IPS-20b (cell line): ENCODE data around the gene GPR55.

Experiments used
- H3K27ac ChIP-seq: one replicate; pipeline ENCODE4 v1.5.1; 2013; ENCODE audit warnings: low read length
- H3K27me3 ChIP-seq: 2 replicates; pipeline ENCODE4 v1.6.1; 2013; ENCODE audit warnings: mild to moderate bottlenecking, low read length, inconsistent platforms; ENCODE audit not compliant: insufficient read depth
- H3K36me3 ChIP-seq: 2 replicates; pipeline ENCODE4 v1.6.1; 2013; ENCODE audit warnings: low read depth, mild to moderate bottlenecking, inconsistent platforms, low read length, moderate library complexity; ENCODE audit not compliant: insufficient read depth
- H3K4me1 ChIP-seq: 2 replicates; pipeline ENCODE4 v1.6.1; 2013; ENCODE audit warnings: mild to moderate bottlenecking, control low read depth, inconsistent platforms, low read length, moderate library complexity; ENCODE audit not compliant: insufficient read depth
- H3K4me3 ChIP-seq: 2 replicates; pipeline ENCODE4 v1.5.1; 2013; ENCODE audit warnings: mild to moderate bottlenecking, low read length, inconsistent platforms
- H3K9ac ChIP-seq: 2 replicates; pipeline ENCODE4 v1.6.1; 2013; ENCODE audit warnings: low read depth, mild to moderate bottlenecking, inconsistent platforms, low read length, moderate library complexity
- H3K9me3 ChIP-seq: 2 replicates; pipeline ENCODE4 v1.6.1; 2013; ENCODE audit warnings: mild to moderate bottlenecking, low read depth, low read length, inconsistent platforms; ENCODE audit not compliant: insufficient read depth

The GPR55 gene

DNA sequence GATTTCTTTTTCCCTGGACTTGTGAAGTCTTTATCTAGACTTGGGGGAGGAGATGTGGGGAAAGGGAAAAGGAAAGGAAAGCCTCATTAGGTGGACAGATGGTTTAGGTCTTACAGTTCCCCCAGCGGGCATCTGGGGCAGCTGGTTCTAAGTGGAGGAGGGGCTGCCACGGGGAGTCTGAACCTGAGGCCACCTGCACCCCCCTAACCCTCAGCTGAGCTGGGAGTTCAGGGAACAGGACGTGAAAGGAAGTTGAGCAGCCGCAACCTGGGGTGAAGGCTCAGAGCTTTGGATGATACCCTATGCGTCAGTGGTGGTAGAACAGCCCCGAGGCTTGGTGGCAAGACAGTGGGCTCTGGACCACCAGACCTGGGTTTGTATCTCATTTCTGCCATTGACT lies 33.5 kb downstream of the GPR55 start:
- no peak overlapping the region for H3K4me3 ChIP-seq
- H3K4me1 ChIP-seq, result no peaks in the 10 kb centered on the region
- H3K9ac ChIP-seq, result no peak overlapping the region
- no peaks in the 10 kb centered on the region for H3K27me3 ChIP-seq
- H3K9me3 ChIP-seq, result no peaks in the 10 kb centered on the region
- H3K27ac ChIP-seq, result no peak overlapping the region
- no peaks in the 10 kb centered on the region for H3K36me3 ChIP-seq

DNA sequence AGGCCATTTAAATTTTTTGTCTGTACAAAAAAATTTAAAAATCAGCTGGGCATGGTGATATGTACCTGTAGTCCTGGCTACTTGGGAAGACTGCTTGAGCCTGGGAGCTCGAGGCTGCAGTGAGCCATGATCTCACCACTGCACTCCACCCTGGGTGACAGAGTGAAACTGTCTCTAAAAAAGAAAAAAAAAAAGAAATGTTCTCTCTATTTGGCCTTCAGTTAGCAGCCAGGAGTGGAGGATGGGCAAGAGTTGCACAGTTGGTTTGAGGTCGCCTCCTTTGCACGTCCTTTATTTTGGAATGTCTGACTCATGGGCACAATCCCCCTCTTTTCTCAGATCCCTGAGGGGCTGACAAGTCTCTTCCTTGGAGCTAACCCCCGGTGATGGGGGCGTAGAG lies 34.0 kb downstream of the GPR55 start:
- no peaks in the 10 kb centered on the region for H3K36me3 ChIP-seq
- no peak overlapping the region for H3K9ac ChIP-seq
- H3K4me1 ChIP-seq, result peaks cover 3% of the 10 kb centered on the region; the same call in 1 of the 2 replicates
- no peaks in the 10 kb centered on the region for H3K27me3 ChIP-seq
- no peak overlapping the region for H3K27ac ChIP-seq
- no peaks in the 10 kb centered on the region for H3K9me3 ChIP-seq
- no peak overlapping the region for H3K4me3 ChIP-seq

DNA sequence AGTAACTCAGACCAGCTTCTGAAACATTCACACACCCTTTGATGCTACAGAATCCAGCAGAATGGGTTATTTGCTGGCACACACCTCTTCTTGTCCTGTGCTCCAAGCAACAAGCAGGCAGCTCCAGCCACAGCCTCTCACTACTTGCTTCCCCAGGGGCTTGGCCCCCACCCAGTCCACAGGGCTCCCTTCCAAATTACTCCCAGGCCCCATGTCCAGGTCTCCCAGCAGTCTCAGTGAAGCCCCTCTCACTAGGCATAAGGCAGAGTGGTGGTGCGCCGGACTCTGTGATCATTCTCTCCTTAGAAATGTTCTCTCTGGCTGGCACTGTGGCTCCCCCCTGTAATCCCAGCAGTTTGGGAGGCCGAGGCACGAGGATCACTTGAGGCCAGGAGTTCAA lies 34.4 kb downstream of the GPR55 start:
- Histone ChIP-seq H3K36me3 (no peaks in the 10 kb centered on the region), H3K27me3 (no peaks in the 10 kb centered on the region), H3K9ac (no peak overlapping the region), H3K4me3 (no peak overlapping the region), H3K27ac (no peak overlapping the region), H3K4me1 (peaks cover 7% of the 10 kb centered on the region; the same call in 1 of the 2 replicates), H3K9me3 (no peaks in the 10 kb centered on the region)

DNA sequence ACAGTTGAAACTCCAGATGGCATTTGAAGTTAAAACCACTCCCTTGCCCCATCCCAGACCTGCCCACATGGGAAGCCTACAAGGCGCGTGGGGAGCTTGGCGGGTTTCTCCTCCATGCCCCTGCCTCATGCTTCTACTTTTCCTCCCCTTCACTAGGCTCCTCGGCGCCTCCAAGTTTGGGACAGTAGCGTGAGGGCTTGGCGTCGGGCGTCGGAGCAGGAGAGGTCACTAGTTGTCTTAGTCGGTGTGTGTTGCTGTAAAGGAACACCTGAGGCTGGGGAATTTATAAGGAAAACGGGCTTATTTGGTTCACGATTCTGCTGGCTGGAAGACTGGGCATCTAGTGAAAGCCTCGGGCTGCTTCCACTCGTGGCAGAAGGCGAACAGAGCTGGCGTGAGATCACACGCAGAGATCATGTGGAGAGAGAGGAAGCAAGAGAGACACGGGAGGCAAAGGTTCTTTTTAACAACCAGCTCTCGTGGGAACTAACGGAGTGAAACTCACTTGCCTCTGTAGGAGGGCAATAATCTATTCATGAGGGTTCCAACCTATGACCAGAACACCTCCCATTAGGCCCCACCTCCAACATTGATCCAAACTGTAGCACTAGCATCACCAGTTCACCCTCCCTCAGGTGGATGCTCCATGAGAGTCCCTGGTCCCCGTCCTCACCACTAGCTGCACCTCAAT lies 35.0 kb downstream of the GPR55 start:
- Histone ChIP-seq H3K9ac (no peak overlapping the region), H3K27me3 (no peaks in the 10 kb centered on the region), H3K9me3 (no peaks in the 10 kb centered on the region), H3K36me3 (no peaks in the 10 kb centered on the region), H3K4me3 (no peak overlapping the region), H3K27ac (no peak overlapping the region), H3K4me1 (peaks cover 7% of the 10 kb centered on the region; the same call in 1 of the 2 replicates)

DNA sequence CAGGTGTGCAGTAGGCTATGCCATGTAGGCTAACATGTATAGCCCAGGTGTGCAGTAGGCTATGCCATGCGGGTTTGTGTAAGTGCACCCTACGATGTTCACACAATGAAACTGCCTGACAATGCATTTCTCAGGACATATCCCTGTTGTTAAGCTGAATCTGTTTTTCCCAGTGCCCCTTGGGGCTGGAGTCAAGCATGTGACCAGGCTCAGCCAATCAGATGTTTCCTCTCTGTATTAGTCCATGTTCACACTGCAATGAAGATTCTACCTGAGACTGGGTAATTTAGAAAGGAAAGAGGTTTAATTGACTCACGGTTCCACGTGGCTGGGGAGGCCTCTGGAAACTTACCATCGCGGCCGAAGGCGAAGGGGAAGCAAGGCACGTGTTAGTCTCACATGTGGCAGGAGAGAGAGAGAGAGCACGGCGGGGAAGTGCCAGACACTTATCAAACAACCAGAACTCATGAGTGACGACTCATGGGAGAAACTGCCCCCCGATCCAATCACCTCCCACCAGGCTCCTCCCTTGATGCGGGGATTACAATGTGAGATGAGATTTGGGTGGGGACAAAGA lies 36.1 kb downstream of the GPR55 start:
- Histone ChIP-seq H3K4me1 (peaks cover 7% of the 10 kb centered on the region; the same call in 1 of the 2 replicates), H3K27me3 (no peaks in the 10 kb centered on the region)

DNA sequence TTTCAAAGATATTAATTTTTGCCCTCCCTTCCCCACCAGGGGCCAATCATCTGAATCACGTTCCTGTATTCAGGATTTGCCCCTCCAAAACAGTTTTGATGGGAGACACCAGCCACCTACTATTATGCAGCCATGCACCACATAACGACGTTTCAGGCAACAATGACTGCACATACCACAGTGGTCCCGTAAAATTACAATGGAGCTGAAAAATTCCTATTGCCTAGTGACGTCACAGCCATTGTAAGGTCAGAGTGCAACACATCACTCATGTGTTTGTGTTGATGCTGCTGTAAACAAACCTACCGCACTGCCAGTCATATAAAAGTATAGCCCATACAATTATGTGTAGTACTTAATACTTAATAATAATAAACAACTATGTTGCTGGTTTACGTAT lies 37.7 kb downstream of the GPR55 start:
- H3K4me1 ChIP-seq, result peaks cover 7% of the 10 kb centered on the region; the same call in 1 of the 2 replicates
- no peaks in the 10 kb centered on the region for H3K9me3 ChIP-seq
- no peaks in the 10 kb centered on the region for H3K36me3 ChIP-seq
- H3K27me3 ChIP-seq, result no peaks in the 10 kb centered on the region
- H3K27ac ChIP-seq, result no peak overlapping the region
- H3K4me3 ChIP-seq, result no peak overlapping the region
- H3K9ac ChIP-seq, result no peak overlapping the region

More for the DNA sequence above, 36.1 kb downstream of the GPR55 start:
- Histone ChIP-seq H3K9me3 (no peaks in the 10 kb centered on the region), H3K4me3 (no peak overlapping the region), H3K9ac (no peak overlapping the region), H3K27ac (no peak overlapping the region), H3K36me3 (no peaks in the 10 kb centered on the region)

DNA sequence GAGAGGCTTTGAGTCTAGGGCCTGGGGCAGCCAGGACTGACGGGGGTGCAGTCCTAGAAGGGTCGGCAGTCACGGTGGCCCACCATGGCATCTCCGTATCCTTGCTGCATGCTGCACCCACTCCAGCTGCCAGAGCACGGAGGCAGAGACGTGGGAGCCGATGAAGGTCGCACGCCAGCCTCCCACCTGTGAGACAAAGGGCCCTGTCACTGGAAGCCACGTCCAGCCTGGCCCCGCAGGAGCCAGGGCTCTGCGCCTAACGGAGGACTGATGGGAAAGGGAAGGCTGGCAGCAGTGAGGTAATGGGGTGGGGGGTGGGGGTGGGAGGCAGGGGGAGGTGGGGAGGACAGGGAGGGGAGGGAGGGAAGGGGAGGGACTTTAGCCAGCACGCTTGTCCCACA lies 38.4 kb downstream of the GPR55 start:
- no peaks in the 10 kb centered on the region for H3K36me3 ChIP-seq
- no peaks in the 10 kb centered on the region for H3K27me3 ChIP-seq
- H3K9me3 ChIP-seq, result no peaks in the 10 kb centered on the region
- H3K9ac ChIP-seq, result no peak overlapping the region; the same call in 1 of the 2 replicates
- no peak overlapping the region for H3K27ac ChIP-seq
- peaks cover 7% of the 10 kb centered on the region; the same call in 1 of the 2 replicates for H3K4me1 ChIP-seq
- no peak overlapping the region for H3K4me3 ChIP-seq

DNA sequence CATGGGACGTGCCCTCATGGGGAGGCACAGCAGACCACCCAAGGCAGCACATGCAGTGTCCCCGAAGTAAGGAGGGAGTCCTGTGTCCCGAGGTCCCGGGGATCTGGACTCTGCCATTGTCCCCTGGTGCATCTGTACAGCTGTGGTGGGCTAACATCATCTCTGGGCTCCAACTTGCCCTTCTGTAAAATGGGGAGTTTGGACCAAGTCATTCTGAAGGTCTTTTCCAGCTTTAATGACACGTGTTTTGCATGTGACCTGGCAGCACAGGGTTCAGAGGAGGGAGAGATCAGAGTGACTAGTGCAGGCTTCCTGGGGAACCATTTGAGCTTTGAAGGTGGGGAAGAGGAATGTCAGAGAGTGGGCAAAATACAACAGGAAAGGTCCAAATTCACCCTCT lies 38.8 kb downstream of the GPR55 start:
- no peak overlapping the region for H3K4me3 ChIP-seq
- H3K9me3 ChIP-seq, result no peaks in the 10 kb centered on the region
- no peak overlapping the region for H3K27ac ChIP-seq
- H3K4me1 ChIP-seq, result peaks cover 7% of the 10 kb centered on the region; the same call in 1 of the 2 replicates
- H3K9ac ChIP-seq, result no peak overlapping the region; the same call in 1 of the 2 replicates
- no peaks in the 10 kb centered on the region for H3K36me3 ChIP-seq
- no peaks in the 10 kb centered on the region for H3K27me3 ChIP-seq

DNA sequence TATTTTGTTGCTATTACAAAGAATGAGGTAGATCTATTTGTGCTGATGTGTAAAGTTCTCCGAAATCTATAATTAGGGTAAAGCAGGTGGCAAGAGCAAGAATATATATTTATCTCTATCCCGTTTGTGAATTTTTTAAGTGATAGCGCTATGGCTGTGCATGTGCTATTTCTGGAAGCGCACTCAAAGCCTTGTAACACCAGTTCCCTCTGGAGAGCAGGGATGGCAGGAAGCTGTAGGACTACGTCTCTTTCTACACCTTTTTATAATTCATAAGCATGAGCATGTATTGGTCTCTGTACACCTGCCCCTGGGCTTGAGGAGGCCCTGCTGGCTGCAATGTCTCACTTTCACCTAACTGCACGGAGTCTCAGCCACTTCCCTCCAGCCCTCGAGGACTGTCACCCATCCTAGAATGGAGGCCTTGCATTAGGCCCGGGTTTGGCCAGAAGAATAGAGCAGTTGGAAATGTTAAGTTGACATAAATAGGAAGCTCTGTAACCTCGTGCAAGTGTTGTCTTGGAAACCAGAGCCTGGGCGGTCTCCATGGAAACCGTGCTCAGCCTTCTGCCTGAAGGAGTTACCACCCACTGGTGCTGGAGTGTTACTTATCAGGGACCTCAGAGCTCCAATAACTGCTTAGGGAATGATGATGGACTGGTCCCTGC lies 39.4 kb downstream of the GPR55 start:
- H3K9me3 ChIP-seq, result no peaks in the 10 kb centered on the region

DNA sequence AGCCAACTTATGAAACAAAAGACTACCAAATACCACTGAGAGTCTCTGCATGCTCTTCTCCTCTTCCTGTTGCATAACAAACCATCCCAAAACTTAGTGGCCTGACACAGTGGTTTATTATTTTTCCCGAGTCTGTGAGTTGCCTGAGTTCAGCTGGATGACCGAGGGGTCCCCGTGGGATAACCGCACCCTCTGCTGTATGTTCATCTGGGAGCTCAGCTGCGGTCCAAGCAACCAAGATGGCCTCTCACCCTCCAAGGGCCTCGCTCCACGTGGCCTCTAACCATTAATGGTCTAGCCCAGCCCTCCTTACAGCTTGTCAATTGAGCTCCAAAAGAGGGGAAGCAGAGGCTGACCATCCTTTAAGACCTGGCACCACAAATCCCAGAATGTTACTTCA lies 43.2 kb downstream of the GPR55 start:
- H3K27me3 ChIP-seq, result no peaks in the 10 kb centered on the region
- peaks cover 33% of the 10 kb centered on the region for H3K36me3 ChIP-seq
- no peaks in the 10 kb centered on the region for H3K9me3 ChIP-seq
- H3K4me1 ChIP-seq, result peaks cover 7% of the 10 kb centered on the region; the same call in 1 of the 2 replicates
- H3K27ac ChIP-seq, result no peak overlapping the region
- H3K4me3 ChIP-seq, result no peak overlapping the region
- no peak overlapping the region for H3K9ac ChIP-seq

More for the DNA sequence above, 39.4 kb downstream of the GPR55 start:
- no peak overlapping the region for H3K9ac ChIP-seq
- no peak overlapping the region for H3K27ac ChIP-seq
- H3K4me3 ChIP-seq, result no peak overlapping the region
- peaks cover 7% of the 10 kb centered on the region; the same call in 1 of the 2 replicates for H3K4me1 ChIP-seq
- no peaks in the 10 kb centered on the region for H3K36me3 ChIP-seq
- H3K27me3 ChIP-seq, result no peaks in the 10 kb centered on the region

DNA sequence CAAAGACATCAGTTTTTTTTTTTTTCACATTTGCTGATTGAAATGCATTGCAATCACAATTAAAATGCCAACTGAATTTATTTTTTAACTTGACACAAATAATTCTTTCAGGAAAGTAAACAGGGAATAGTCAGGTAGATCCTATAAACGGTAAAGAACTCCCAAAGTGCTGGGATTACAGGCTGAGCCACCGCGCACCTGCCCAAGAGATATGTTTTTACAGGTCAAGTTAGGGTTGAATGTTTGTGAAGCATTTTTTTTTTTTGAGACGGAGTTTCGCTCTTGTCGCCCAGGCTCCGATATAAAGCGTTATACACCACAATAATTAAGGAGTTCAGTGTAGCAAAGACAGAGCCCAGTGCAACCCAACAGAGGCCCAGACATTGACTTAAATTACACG lies 45.2 kb downstream of the GPR55 start:
- Histone ChIP-seq H3K27me3 (no peaks in the 10 kb centered on the region), H3K27ac (no peak overlapping the region), H3K36me3 (peaks cover 53% of the 10 kb centered on the region)

More for the DNA sequence above, 45.2 kb downstream of the GPR55 start:
- Histone ChIP-seq H3K9me3 (no peaks in the 10 kb centered on the region), H3K4me3 (no peak overlapping the region), H3K9ac (no peak overlapping the region), H3K4me1 (no peaks in the 10 kb centered on the region)
